Epithelial cell of esophagus (primary cell): Measurements from ENCODE around the gene BSN.

Experiments used
- DNase-seq: peaks from one replicate; pipeline ENCODE4 v3.0.0; 2010; ENCODE audit warnings: low read depth
- H3K4me3 ChIP-seq: 2 replicates; pipeline ENCODE4 v1.5.1; 2011; ENCODE audit warnings: mild to moderate bottlenecking, low read length, control low read depth
- CTCF ChIP-seq: IDR thresholded peaks from 2 replicates; pipeline ENCODE4 v1.5.1; 2011; ENCODE audit warnings: low read depth, mild to moderate bottlenecking, low read length, control low read depth, inconsistent platforms; ENCODE audit not compliant: insufficient read depth; ENCODE audit errors: missing control alignments

Gene BSN

GRCh38 chr3:49627634-49628033 is 73.4 kb downstream of the BSN start:
- TF ChIP-seq CTCF = no peak
- no peak overlapping the region for H3K4me3 ChIP-seq
- DNase-seq = no peak

- no peak for TF ChIP-seq CTCF
- no peak overlapping the region for H3K4me3 ChIP-seq
- no peak for DNase-seq
These were observed 74.0 kb downstream of the BSN start for GRCh38 chr3:49628249-49628648.

- no peak for DNase-seq
- no peak for TF ChIP-seq CTCF
- no peak overlapping the region for H3K4me3 ChIP-seq
These were observed 75.2 kb downstream of the BSN start for GRCh38 chr3:49629451-49629850.

GRCh38 chr3:49629866-49630265 is 75.6 kb downstream of the BSN start:
- H3K4me3 ChIP-seq = no peak overlapping the region
- DNase-seq = no peak
- TF ChIP-seq CTCF = no peak

- DNase-seq = no peak
- H3K4me3 ChIP-seq = no peak overlapping the region
- TF ChIP-seq CTCF = no peak
These were observed 76.5 kb downstream of the BSN start for GRCh38 chr3:49630784-49631183.

GRCh38 chr3:49634736-49635135 is 80.5 kb downstream of the BSN start:
- no peak for DNase-seq
- no peak overlapping the region for H3K4me3 ChIP-seq
- no peak for TF ChIP-seq CTCF

GRCh38 chr3:49636883-49637609 is 82.8 kb downstream of the BSN start:
- no peak for TF ChIP-seq CTCF
- H3K4me3 ChIP-seq = no peak overlapping the region
- DNase-seq = peak; percentile 90
